Activated naive CD4-positive, alpha-beta T cell treated with anti-CD3 and anti-CD28 coated beads, Interleukin-2, amount 50 U/mL, for 24 hours (primary cell): ENCODE results near the gene MRPL32.
A peak's percentile ranks its signal among the peaks of the same experiment; 100 is the strongest.

Experiments
- H3K27ac Mint-ChIP-seq: one replicate; pipeline ENCODE4 v1.8.0; 2021; ENCODE audit warnings: mild to moderate bottlenecking, mixed read lengths
- H3K27me3 Mint-ChIP-seq: one replicate; pipeline ENCODE4 v1.8.0; 2021; ENCODE audit warnings: mixed read lengths
- H3K36me3 Mint-ChIP-seq: one replicate; pipeline ENCODE4 v1.8.0; 2021; ENCODE audit warnings: mixed read lengths
- H3K4me1 Mint-ChIP-seq: one replicate; pipeline ENCODE4 v1.8.0; 2021; ENCODE audit warnings: mixed read lengths
- H3K4me3 Mint-ChIP-seq: one replicate; pipeline ENCODE4 v1.8.0; 2021; ENCODE audit warnings: mild to moderate bottlenecking, mixed read lengths
- H3K9me3 Mint-ChIP-seq: one replicate; pipeline ENCODE4 v1.8.0; 2021; ENCODE audit warnings: mixed read lengths

MRPL32 gene

DNA sequence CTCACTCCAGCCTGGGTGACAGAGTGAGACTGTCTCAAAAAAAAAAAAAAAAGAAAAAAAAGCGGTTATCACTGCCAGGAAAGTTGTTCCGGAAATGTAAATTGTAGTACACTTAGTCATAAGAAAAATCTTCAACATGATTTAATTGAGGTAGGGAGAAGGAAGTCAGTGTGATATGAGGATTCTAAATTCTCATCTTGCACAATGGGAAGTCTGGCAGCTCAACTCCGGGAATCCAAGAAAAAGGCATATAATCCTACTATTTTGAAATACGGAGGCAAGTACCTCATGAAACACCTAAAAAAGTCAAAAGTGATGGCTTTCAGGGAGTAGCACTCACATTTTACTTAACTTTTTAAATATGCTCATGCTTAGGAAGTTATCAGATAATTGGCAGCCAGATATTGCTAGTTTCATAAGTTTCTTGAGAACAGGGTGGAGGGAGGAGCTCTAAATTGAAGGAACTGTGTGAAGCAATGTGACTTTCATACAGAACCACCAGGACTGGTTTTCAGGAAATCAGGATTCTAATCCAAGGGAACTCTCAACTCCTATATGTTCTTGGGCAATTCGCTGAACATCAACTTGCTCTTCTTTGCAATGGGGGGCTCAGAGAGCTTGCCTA lies 17.6 kb upstream of the MRPL32 start:
- Mint-ChIP-seq H3K36me3 (peaks cover 20% of the 10 kb centered on the region), H3K9me3 (no peaks in the 10 kb centered on the region), H3K4me1 (peaks cover 54% of the 10 kb centered on the region), H3K4me3 (peak overlapping the region; percentile 35), H3K27ac (peak overlapping the region; percentile 95), H3K27me3 (no peaks in the 10 kb centered on the region)

- no peaks in the 10 kb centered on the region for H3K9me3 Mint-ChIP-seq
- no peak overlapping the region for H3K4me3 Mint-ChIP-seq
- H3K4me1 Mint-ChIP-seq, result peaks cover 47% of the 10 kb centered on the region
- no peaks in the 10 kb centered on the region for H3K27me3 Mint-ChIP-seq
- peaks cover 23% of the 10 kb centered on the region for H3K36me3 Mint-ChIP-seq
- peak overlapping the region; percentile 13 for H3K27ac Mint-ChIP-seq
Observed at GRCh38 chr7:42915356-42915755, 16.8 kb upstream of the MRPL32 start.

DNA sequence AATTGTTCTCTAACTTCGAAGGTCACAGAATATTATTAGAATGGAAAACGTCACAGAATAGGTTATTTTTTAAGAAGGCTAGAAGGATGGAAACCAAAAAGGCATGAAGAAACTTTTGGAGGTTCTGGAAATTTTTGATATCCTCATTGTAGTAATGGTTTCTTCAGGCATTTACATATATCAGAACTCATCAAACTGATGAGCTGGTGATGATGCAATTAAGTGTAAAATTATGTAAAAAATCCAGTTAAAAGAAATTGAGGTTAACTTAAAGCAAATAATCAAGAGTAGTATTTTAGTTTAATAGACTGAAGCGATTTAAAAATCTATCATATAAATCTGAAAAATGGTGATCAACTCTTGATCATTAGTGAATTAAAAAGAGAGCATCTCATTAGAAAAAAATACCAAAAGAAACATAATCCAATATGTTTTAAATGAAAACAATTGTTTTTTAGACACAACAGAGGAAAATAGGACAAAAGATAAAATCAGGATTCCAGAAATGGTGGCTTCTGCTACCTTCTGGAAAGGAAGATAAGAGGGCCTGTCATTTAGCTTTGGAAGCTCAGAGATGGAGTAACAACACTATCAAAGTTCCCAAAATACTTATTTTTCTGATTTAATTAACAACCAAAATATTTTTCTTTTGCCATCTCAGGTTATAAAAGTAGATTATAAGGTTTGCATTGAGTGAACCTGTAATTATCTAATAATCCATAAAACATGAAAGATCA lies 10.0 kb upstream of the MRPL32 start:
- Mint-ChIP-seq H3K4me3 (no peak overlapping the region), H3K36me3 (peaks cover 33% of the 10 kb centered on the region), H3K27ac (peak overlapping the region; percentile 65), H3K4me1 (peaks cover 22% of the 10 kb centered on the region), H3K9me3 (no peaks in the 10 kb centered on the region), H3K27me3 (no peaks in the 10 kb centered on the region)

DNA sequence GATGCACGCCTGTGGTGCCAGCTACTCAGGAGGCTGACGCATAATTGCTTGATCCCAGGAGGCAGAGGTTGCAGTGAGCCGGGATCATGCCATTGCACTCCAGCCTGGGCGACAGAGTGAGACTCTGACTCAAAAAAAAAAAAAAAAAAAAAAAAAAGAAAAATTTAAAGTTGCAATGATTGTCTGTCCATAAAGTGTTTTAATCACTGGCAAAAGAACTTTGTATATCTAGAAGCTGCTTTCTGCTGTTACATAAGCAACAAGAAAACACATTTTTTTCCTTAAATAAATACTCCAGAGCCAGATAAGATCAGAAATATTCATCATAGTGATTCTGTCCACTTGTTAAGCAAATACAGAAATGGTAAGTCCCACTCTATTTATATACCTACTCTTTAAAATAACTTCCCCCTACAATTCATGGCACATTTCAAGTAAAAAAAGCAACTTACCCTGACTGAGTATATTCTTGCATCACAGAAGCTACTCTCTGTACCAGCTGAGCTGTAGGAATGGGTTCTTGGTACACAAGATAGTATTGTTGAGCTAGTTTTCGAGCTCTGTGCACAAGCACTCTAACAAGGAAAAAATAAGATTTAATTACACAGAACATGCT lies 7.8 kb upstream of the MRPL32 start:
- Mint-ChIP-seq H3K4me1 (peaks cover 42% of the 10 kb centered on the region), H3K36me3 (peaks cover 32% of the 10 kb centered on the region), H3K27me3 (no peaks in the 10 kb centered on the region), H3K27ac (no peak overlapping the region), H3K9me3 (no peaks in the 10 kb centered on the region), H3K4me3 (no peak overlapping the region)

DNA sequence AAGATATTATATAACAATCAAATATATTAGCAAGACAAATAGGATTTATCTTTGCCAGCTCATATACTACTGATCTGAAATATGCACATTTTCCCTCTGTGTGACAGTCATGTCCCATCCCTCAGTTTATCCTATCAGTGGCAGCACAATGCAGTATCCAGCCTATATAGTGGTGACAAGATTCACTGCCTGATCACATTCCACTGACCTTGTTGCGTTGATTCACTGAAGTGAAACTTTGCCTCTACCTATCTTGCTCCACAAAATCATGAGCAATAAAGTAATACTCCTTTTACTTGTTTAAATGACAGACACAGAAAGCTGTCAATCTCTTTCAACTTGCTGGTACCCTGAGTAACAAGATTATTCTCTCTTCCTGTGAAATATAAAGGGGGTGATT lies 6.5 kb upstream of the MRPL32 start:
- Mint-ChIP-seq H3K4me3 (peak overlapping the region; percentile 30), H3K9me3 (no peaks in the 10 kb centered on the region), H3K27me3 (no peaks in the 10 kb centered on the region), H3K36me3 (peaks cover 27% of the 10 kb centered on the region), H3K27ac (peak overlapping the region; percentile 35), H3K4me1 (peaks cover 54% of the 10 kb centered on the region)

- H3K4me1 Mint-ChIP-seq, result peaks cover 57% of the 10 kb centered on the region
Observed at GRCh38 chr7:42926204-42926603, 6.0 kb upstream of the MRPL32 start.

GRCh38 chr7:42928754-42929153 lies 3.4 kb upstream of the MRPL32 start:
- Mint-ChIP-seq H3K4me3 (peak overlapping the region; percentile 57), H3K9me3 (no peaks in the 10 kb centered on the region), H3K27me3 (no peaks in the 10 kb centered on the region), H3K27ac (no peak overlapping the region), H3K4me1 (peaks cover 52% of the 10 kb centered on the region), H3K36me3 (peaks cover 15% of the 10 kb centered on the region)

More at GRCh38 chr7:42926204-42926603, 6.0 kb upstream of the MRPL32 start:
- H3K36me3 Mint-ChIP-seq, result peaks cover 25% of the 10 kb centered on the region
- H3K27ac Mint-ChIP-seq, result no peak overlapping the region
- H3K27me3 Mint-ChIP-seq, result no peaks in the 10 kb centered on the region
- H3K9me3 Mint-ChIP-seq, result no peaks in the 10 kb centered on the region
- no peak overlapping the region for H3K4me3 Mint-ChIP-seq

DNA sequence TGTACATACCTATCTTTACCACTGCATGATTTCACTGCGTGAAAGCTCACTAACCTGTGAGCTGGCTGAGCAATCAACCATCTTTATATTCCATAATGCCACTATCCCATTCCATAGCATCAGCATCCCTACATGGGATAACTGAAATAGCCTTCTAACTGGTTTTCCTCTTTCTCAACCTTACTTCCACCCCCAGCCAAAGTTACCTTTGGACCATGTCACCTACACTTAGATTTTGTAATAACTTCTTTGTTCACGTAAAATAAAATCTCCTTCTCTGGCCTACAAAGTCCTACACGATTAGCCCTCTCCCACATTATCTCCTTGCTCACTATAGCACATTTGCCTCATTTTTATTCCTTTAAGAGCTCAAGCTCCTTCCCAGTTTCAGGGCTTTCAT lies 2.7 kb upstream of the MRPL32 start:
- peak overlapping the region; percentile 81 for H3K4me3 Mint-ChIP-seq
- no peaks in the 10 kb centered on the region for H3K27me3 Mint-ChIP-seq
- no peaks in the 10 kb centered on the region for H3K9me3 Mint-ChIP-seq
- H3K4me1 Mint-ChIP-seq, result peaks cover 55% of the 10 kb centered on the region
- H3K27ac Mint-ChIP-seq, result peak overlapping the region; percentile 57
- H3K36me3 Mint-ChIP-seq, result peaks cover 12% of the 10 kb centered on the region

GRCh38 chr7:42930889-42931288 lies 1.3 kb upstream of the MRPL32 start:
- Mint-ChIP-seq H3K4me3 (peak overlapping the region; percentile 98), H3K27ac (peak overlapping the region; percentile 100), H3K27me3 (no peaks in the 10 kb centered on the region), H3K9me3 (no peaks in the 10 kb centered on the region), H3K4me1 (peaks cover 60% of the 10 kb centered on the region), H3K36me3 (peaks cover 11% of the 10 kb centered on the region)

DNA sequence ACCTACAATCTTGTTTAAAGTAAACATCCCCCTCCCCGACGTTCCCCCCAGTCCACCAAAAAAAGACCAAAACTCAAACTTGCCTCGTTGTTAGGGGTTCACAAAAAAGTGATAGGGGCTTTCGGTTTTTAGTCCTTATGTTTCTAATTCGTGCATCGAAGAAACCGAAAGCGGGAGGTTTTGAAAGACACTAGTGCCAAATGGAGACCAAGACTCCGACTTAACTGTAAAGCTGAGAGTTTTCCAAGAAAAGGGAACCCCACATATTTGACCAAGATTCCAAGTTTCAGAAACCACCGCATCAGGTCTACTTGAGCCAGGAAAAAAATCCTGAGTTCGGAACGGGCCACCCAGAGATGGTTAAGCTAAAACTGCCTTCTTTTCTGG lies 736 bp upstream of the MRPL32 start:
- Mint-ChIP-seq H3K4me3 (peak overlapping the region; percentile 98), H3K36me3 (peaks cover 12% of the 10 kb centered on the region), H3K4me1 (peaks cover 65% of the 10 kb centered on the region), H3K27me3 (no peaks in the 10 kb centered on the region), H3K9me3 (no peaks in the 10 kb centered on the region), H3K27ac (peak overlapping the region; percentile 100)

GRCh38 chr7:42932811-42933591 lies 825 bp downstream of the MRPL32 start:
- Mint-ChIP-seq H3K4me3 (peak overlapping the region; percentile 98), H3K9me3 (no peaks in the 10 kb centered on the region), H3K27ac (peak overlapping the region; percentile 100), H3K27me3 (no peaks in the 10 kb centered on the region), H3K4me1 (peaks cover 57% of the 10 kb centered on the region), H3K36me3 (peaks cover 16% of the 10 kb centered on the region)

- Mint-ChIP-seq H3K4me1 (peaks cover 54% of the 10 kb centered on the region), H3K4me3 (peak overlapping the region; percentile 98), H3K36me3 (peaks cover 16% of the 10 kb centered on the region), H3K27ac (peak overlapping the region; percentile 56), H3K9me3 (no peaks in the 10 kb centered on the region), H3K27me3 (no peaks in the 10 kb centered on the region)
Observed at GRCh38 chr7:42934291-42934690, 2.1 kb downstream of the MRPL32 start.

DNA sequence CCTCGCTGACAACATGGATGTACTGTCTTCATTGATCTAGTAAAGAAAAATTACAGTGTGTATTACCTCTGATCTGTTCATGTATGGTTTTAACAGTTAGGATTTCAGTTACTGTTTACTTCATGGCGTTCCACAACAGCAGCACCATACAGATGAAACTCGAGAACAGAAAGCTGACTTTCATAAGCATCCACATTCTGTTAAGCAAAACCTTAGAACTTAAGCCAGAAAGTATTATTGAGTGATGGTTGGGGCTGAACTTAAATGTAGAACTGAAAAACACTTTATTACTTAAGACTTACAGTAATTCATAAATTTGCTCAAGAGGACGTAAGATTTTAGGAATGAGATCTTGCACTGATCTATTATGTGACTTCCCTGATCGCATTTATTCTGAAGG lies 3.7 kb downstream of the MRPL32 start:
- H3K27ac Mint-ChIP-seq, result peak overlapping the region; percentile 84

GRCh38 chr7:42939457-42940240 lies 7.5 kb downstream of the MRPL32 start:
- Mint-ChIP-seq H3K27ac (peak overlapping the region; percentile 92), H3K9me3 (no peaks in the 10 kb centered on the region), H3K4me1 (peaks cover 53% of the 10 kb centered on the region), H3K27me3 (no peaks in the 10 kb centered on the region), H3K4me3 (peak overlapping the region; percentile 63), H3K36me3 (peaks cover 12% of the 10 kb centered on the region)

More for the DNA sequence above, 3.7 kb downstream of the MRPL32 start:
- H3K4me1 Mint-ChIP-seq, result peaks cover 54% of the 10 kb centered on the region
- H3K27me3 Mint-ChIP-seq, result no peaks in the 10 kb centered on the region
- H3K9me3 Mint-ChIP-seq, result no peaks in the 10 kb centered on the region
- H3K36me3 Mint-ChIP-seq, result peaks cover 14% of the 10 kb centered on the region
- peak overlapping the region; percentile 68 for H3K4me3 Mint-ChIP-seq
